Measurements from ENCODE around the gene IRF8.

IRF8 gene

DNA sequence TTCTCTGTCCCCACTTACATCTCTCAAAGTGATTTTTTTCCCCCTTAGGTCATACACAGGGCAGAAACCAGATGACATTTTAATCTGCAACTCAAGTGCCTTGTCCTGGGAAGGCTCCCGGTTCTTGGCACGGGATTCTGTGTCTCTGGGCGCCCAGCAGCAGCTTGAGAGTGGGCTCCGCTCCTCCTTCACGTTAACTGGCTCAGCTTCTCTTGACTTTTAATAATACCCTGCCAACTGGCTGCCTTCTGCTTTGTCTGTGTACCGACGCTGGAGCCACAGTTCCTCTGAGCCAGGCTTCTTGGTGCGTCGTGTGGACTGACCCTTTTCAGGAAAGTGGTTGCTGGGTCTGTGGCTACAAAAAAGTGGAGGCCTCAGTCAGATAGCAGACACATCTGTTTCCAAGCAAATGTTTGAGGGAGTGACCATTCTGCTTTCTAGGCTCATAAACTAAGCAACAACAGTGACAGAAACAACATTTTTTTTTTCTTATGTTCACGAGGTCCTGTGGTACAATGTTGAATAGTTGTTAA lies 64.9 kb downstream of the IRF8 start:
- no peak for DNase-seq

- DNase-seq, result no peak
These were observed 66.2 kb downstream of the IRF8 start for GRCh38 chr16:85965125-85965524.

- no peak for DNase-seq
These were observed 68.1 kb downstream of the IRF8 start for GRCh38 chr16:85967111-85967510.

- no peak for DNase-seq
These were observed 69.3 kb downstream of the IRF8 start for GRCh38 chr16:85968041-85968920.

GRCh38 chr16:85969159-85969558 lies 70.2 kb downstream of the IRF8 start:
- DNase-seq, result no peak

GRCh38 chr16:85969591-85969990 lies 70.6 kb downstream of the IRF8 start:
- DNase-seq, result no peak

GRCh38 chr16:85970016-85970733 lies 71.2 kb downstream of the IRF8 start:
- DNase-seq, result no peak

GRCh38 chr16:85970738-85971137 lies 71.8 kb downstream of the IRF8 start:
- no peak for DNase-seq
